ENCODE results near the gene ANKMY1. TPM values are rescaled to one million over a fixed set of nuclear protein-coding genes. Genes with fewer than 3 reads are reported as not detected.

ANKMY1 gene
- total RNA-seq, 1 experiment from 2014 or later = 85.7 TPM

GRCh38 chr2:240436683-240437550, 120.9 kb downstream of the ANKMY1 start:
- DNase-seq = peak in 1 of 2 experiments; percentile 46
- intact Hi-C loops (cut with micrococcal nuclease; ENCODE audit: unreplicated experiment) = loop anchor here (5.0 kb wide), 2 partner anchors 130 to 135 kb away; partner anchors contain the start of gene RNPEPL1
- Histone ChIP-seq H3K4me3 (peak overlapping the region; percentile 82), H3K27ac (no peak overlapping the region), H3K9me3 (ENCODE audit: insufficient read depth, low read depth) (no peaks in the 10 kb centered on the region), H3K36me3 (ENCODE audit: low read depth) (no peaks in the 10 kb centered on the region), H3K79me2 (ENCODE audit: low read depth) (peaks cover 55% of the 10 kb centered on the region), H2AFZ (0 out of 2 replicates have a peak overlapping the region, but pooled peaks have one; percentile 25), H4K20me1 (ENCODE audit: insufficient read depth) (peaks cover 27% of the 10 kb centered on the region), H3F3A (ENCODE audit: insufficient read depth, low read depth) (peaks cover 15% of the 10 kb centered on the region), H3K27me3 (ENCODE audit: insufficient read depth, low read depth) (no peaks in the 10 kb centered on the region), H3K9me2 (ENCODE audit: insufficient read depth) (no peaks in the 10 kb centered on the region), H3K4me2 (peak overlapping the region; percentile 97), H3K4me1 (replicated peaks; ENCODE audit: insufficient read depth) (peaks cover 42% of the 10 kb centered on the region)
- POLR2A ChIA-PET (ENCODE audit: unreplicated experiment) = no interaction called here
- TF ChIP-seq CTCF (conservative IDR thresholded peaks at IDR 0.05) (no peak), EZH2 (IDR thresholded peaks at IDR 0.05; ENCODE audit: low read depth) (no peak)
- CTCF ChIA-PET = interaction anchor here (0.6 kb wide), 4 partner anchors 35 to 291 kb away, joined by 3 to 8 read pairs (median 6); no protein-coding TSS in a partner anchor
- BruUV-seq (replicated peaks) = TSS peak; percentile 31

- peak overlapping the region; percentile 25; the same call in 1 of the 2 replicates for H2AFZ ChIP-seq
- peak overlapping the region; percentile 82 for H3K4me3 ChIP-seq
- ChIA-PET POLR2A (ENCODE audit: unreplicated experiment) (interaction anchor here (0.7 to 1.9 kb wide), 2 partner anchors 168 to 202 kb away, joined by 6 to 17 read pairs; no protein-coding TSS in a partner anchor), CTCF (interaction anchor here (0.6 kb wide), 4 partner anchors 34 to 292 kb away, joined by 3 to 8 read pairs (median 6); no protein-coding TSS in a partner anchor)
- H3K36me3 ChIP-seq (ENCODE audit: low read depth) = no peaks in the 10 kb centered on the region
- peak overlapping the region; percentile 97 for H3K4me2 ChIP-seq
- peaks cover 45% of the 10 kb centered on the region for H3K4me1 ChIP-seq (replicated peaks; ENCODE audit: insufficient read depth)
- peaks cover 27% of the 10 kb centered on the region for H4K20me1 ChIP-seq (ENCODE audit: insufficient read depth)
- peaks cover 55% of the 10 kb centered on the region for H3K79me2 ChIP-seq (ENCODE audit: low read depth)
- H3K9me3 ChIP-seq (ENCODE audit: insufficient read depth, low read depth) = no peaks in the 10 kb centered on the region
- TF ChIP-seq CTCF (conservative IDR thresholded peaks at IDR 0.05) (no peak), EZH2 (IDR thresholded peaks at IDR 0.05; ENCODE audit: low read depth) (no peak)
- DNase-seq = peak in 1 of 2 experiments; percentile 50
- no peaks in the 10 kb centered on the region for H3K9me2 ChIP-seq (ENCODE audit: insufficient read depth)
- H3K27ac ChIP-seq = peak overlapping the region; percentile 18; the same call in 1 of the 2 replicates
- no peaks in the 10 kb centered on the region for H3K27me3 ChIP-seq (ENCODE audit: insufficient read depth, low read depth)
- intact Hi-C loops (cut with micrococcal nuclease; ENCODE audit: unreplicated experiment) = loop anchor here (1.0 to 5.0 kb wide), 4 partner anchors 131 to 185 kb away; partner anchors contain the start of gene RNPEPL1
- peaks cover 15% of the 10 kb centered on the region for H3F3A ChIP-seq (ENCODE audit: insufficient read depth, low read depth)
- BruUV-seq (replicated peaks) = no TSS peak
Observed at GRCh38 chr2:240435948-240436682, 121.7 kb downstream of the ANKMY1 start.

- no peaks in the 10 kb centered on the region for H3K27me3 ChIP-seq (ENCODE audit: insufficient read depth, low read depth)
- peaks cover 27% of the 10 kb centered on the region for H4K20me1 ChIP-seq (ENCODE audit: insufficient read depth)
- TF ChIP-seq CTCF (conservative IDR thresholded peaks at IDR 0.05) = no peak
- TF ChIP-seq EZH2 (IDR thresholded peaks at IDR 0.05; ENCODE audit: low read depth) = no peak
- H3K79me2 ChIP-seq (ENCODE audit: low read depth) = peaks cover 55% of the 10 kb centered on the region
- no TSS peak for BruUV-seq (replicated peaks)
- H3K9me3 ChIP-seq (ENCODE audit: insufficient read depth, low read depth) = no peaks in the 10 kb centered on the region
- intact Hi-C loops (cut with micrococcal nuclease; ENCODE audit: unreplicated experiment) = loop anchor here (1.0 to 5.0 kb wide), 4 partner anchors 132 to 184 kb away; partner anchors contain the start of gene RNPEPL1
- CTCF ChIA-PET = no interaction called here
- peak within 1 kb of the TSS; percentile 97 for H3K4me2 ChIP-seq
- peak within 1 kb of the TSS; percentile 76 for H2AFZ ChIP-seq
- DNase-seq = peak in 1 of 2 experiments; percentile 54
- H3K4me1 ChIP-seq (replicated peaks; ENCODE audit: insufficient read depth) = peaks cover 45% of the 10 kb centered on the region
- H3F3A ChIP-seq (ENCODE audit: insufficient read depth, low read depth) = peaks cover 15% of the 10 kb centered on the region
- H3K27ac ChIP-seq = peak within 1 kb of the TSS; percentile 87
- no peaks in the 10 kb centered on the region for H3K36me3 ChIP-seq (ENCODE audit: low read depth)
- no peaks in the 10 kb centered on the region for H3K9me2 ChIP-seq (ENCODE audit: insufficient read depth)
- POLR2A ChIA-PET (ENCODE audit: unreplicated experiment) = interaction anchor here (0.7 to 1.9 kb wide), 2 partner anchors 168 to 202 kb away, joined by 6 to 17 read pairs; no protein-coding TSS in a partner anchor
- peak within 1 kb of the TSS; percentile 82 for H3K4me3 ChIP-seq
Observed at GRCh38 chr2:240435457-240435947, 122.3 kb downstream of the ANKMY1 start, which contains the start of gene GPC1. Gene GPC1, plus strand, starts transcription at chr2:240435663. Its CDS starts 256 bp downstream, at chr2:240435919.
